ENCODE data around the gene SLC6A3. TPM values are rescaled to one million over a fixed set of nuclear protein-coding genes. Genes with fewer than 3 reads are reported as not detected.

SLC6A3 gene
- total RNA-seq, 4 donors from 2014 or later: 0.20 to 0.90 TPM; not detected in 2

DNA sequence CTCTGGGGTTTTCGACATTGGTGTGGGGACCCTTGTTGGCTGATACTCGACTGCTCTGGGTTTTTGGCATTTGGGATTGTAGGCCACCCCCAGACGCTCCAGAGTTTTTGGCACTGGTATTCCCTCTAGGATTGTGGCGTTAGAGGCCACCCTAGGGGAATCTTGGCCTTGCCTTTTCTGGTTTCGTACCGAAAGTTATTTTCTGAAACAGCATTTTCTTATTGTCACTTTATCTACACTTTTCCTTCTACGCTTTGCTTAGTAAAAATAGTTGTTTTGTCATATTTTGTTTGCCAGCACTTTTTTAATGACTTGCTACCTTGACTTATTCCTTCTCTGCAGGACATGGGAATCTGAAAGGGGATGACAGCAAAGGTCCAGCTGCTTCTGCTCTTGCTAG is 75.2 kb downstream of the SLC6A3 start:
- DNase-seq (ENCODE audit: low spot score in 2 of 2): no peak
- WGBS, 2 donors: 74 to 76% methylated on average over 7 of the region's 7 CpGs
- TF ChIP-seq EP300 (IDR thresholded peaks at IDR 0.05) (no peak), POLR2A (IDR thresholded peaks at IDR 0.05) (no peak)
- TF ChIP-seq, protein P1, sequence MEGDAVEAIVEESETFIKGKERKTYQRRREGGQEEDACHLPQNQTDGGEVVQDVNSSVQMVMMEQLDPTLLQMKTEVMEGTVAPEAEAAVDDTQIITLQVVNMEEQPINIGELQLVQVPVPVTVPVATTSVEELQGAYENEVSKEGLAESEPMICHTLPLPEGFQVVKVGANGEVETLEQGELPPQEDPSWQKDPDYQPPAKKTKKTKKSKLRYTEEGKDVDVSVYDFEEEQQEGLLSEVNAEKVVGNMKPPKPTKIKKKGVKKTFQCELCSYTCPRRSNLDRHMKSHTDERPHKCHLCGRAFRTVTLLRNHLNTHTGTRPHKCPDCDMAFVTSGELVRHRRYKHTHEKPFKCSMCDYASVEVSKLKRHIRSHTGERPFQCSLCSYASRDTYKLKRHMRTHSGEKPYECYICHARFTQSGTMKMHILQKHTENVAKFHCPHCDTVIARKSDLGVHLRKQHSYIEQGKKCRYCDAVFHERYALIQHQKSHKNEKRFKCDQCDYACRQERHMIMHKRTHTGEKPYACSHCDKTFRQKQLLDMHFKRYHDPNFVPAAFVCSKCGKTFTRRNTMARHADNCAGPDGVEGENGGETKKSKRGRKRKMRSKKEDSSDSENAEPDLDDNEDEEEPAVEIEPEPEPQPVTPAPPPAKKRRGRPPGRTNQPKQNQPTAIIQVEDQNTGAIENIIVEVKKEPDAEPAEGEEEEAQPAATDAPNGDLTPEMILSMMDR (IDR thresholded peaks at IDR 0.05): no peak

DNA sequence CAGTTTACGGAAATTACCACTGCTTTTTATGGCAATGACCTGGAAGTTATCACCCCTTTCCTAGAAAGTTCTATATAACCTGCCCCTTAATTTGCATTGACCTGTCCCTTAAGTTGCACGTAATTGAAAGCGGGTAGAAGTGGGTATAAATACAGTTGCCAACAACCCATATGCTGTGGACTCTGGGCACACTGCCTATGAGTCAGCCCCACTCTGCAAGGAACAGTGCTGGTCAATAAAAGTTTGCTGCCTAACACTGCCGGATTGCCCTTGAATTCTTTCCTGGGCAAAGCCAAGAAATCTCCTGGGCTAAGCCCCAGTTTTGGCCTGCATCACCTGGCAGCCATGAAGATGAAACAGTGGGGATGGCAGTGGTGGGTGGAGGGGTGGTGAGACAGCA is 76.5 kb downstream of the SLC6A3 start:
- WGBS, 2 donors: 83% methylated on average over 4 of the region's 4 CpGs
- DNase-seq (ENCODE audit: low spot score in 2 of 2): no peak

More for the DNA sequence above, 75.2 kb downstream of the SLC6A3 start:
- Histone ChIP-seq H3K9me3 (no peaks in the 10 kb centered on the region), H3K27me3 (peaks cover 0 to 15% of the 10 kb centered on the region in 2 donors), H3K27ac (no peak overlapping the region), H3K4me1 (no peaks in the 10 kb centered on the region), H3K36me3 (no peaks in the 10 kb centered on the region), H3K4me3 (no peak overlapping the region)

DNA sequence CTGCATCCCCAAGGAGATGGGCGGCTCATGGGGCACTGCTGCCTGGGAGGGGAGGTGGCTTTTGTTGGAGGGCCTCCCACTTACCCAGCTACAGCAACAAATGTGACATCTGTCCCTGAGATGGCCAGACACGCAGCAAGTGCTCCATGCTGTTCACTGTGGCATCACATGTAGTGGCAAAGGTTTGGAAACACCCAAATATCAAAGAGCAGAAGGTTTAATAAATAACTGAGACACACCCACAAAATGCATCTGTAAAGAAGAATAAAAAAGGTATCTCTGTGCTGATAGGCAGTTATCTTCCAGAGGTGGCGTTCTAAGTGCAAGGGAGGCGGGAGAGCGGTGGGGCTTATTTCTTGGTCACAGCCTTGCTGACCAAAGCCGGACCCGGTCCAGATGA is 77.0 kb downstream of the SLC6A3 start:
- TF ChIP-seq POLR2A (IDR thresholded peaks at IDR 0.05) (no peak), EP300 (IDR thresholded peaks at IDR 0.05) (no peak)

More for the DNA sequence above, 76.5 kb downstream of the SLC6A3 start:
- H3K36me3 ChIP-seq: no peaks in the 10 kb centered on the region
- H3K4me3 ChIP-seq: no peak overlapping the region
- no peaks in the 10 kb centered on the region for H3K9me3 ChIP-seq
- H3K27ac ChIP-seq: no peak overlapping the region
- H3K4me1 ChIP-seq: no peaks in the 10 kb centered on the region
- TF ChIP-seq POLR2A (IDR thresholded peaks at IDR 0.05): no peak
- no peak for TF ChIP-seq EP300 (IDR thresholded peaks at IDR 0.05)
- TF ChIP-seq, protein P1 (IDR thresholded peaks at IDR 0.05): no peak
- H3K27me3 ChIP-seq: peaks cover 0 to 23% of the 10 kb centered on the region in 2 donors

DNA sequence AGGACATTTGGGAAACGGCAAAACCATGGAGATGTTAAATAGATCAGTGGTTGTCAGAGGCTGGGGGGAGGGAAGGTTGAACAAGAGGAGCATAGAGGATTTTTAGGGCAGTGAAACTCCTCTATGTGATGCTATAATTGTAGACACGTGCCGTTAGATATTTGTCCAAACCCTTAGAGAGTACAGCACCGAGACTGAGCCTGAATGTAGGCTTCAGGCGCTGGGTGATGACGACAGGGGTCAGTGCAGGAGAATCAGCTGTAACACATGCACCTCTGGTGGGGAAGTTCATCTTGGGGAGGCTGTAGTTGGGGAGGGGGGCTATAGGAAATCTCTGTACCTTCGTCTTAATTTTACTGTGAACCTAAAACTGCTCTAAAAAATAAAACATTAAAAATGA is 78.1 kb downstream of the SLC6A3 start:
- 61 to 68% methylated on average over 7 of the region's 7 CpGs for WGBS, 2 donors
- no peaks in the 10 kb centered on the region for H3K9me3 ChIP-seq
- H3K27ac ChIP-seq: no peak overlapping the region
- no peaks in the 10 kb centered on the region for H3K4me1 ChIP-seq
- TF ChIP-seq EP300 (IDR thresholded peaks at IDR 0.05) (no peak), POLR2A (IDR thresholded peaks at IDR 0.05) (no peak)
- TF ChIP-seq, protein P1 (IDR thresholded peaks at IDR 0.05): no peak
- no peak for DNase-seq (ENCODE audit: low spot score in 2 of 2)
- peaks cover 0 to 19% of the 10 kb centered on the region in 2 donors for H3K27me3 ChIP-seq
- no peaks in the 10 kb centered on the region for H3K36me3 ChIP-seq
- no peak overlapping the region for H3K4me3 ChIP-seq

More for the DNA sequence above, 77.0 kb downstream of the SLC6A3 start:
- Histone ChIP-seq H3K9me3 (no peaks in the 10 kb centered on the region), H3K27ac (no peak overlapping the region), H3K27me3 (peaks cover 0 to 23% of the 10 kb centered on the region in 2 donors), H3K4me1 (no peaks in the 10 kb centered on the region), H3K36me3 (no peaks in the 10 kb centered on the region), H3K4me3 (no peak overlapping the region)
- DNase-seq (ENCODE audit: low spot score in 2 of 2): no peak
- 81 to 82% methylated on average over 7 of the region's 7 CpGs for WGBS, 2 donors

DNA sequence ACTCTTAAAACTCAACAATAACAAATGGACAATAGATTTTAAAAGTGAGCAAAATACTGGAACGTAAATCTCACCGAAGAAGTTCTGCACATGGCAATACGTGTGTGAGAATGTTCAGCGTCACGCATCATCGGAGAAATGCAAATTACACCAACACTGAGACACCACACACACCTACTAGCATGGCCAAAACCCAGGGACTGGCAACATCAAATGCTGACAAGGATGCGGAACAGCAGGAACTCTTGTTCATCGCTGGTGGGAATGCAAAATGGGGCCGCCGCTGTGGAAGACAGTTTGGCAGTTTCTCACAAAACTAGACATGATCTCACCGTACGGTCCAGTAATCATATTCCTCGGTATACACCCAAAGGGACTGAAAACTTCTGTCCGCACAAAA is 78.7 kb downstream of the SLC6A3 start:
- Histone ChIP-seq H3K27ac (no peak overlapping the region), H3K4me1 (no peaks in the 10 kb centered on the region), H3K4me3 (no peak overlapping the region), H3K36me3 (no peaks in the 10 kb centered on the region), H3K27me3 (peaks cover 0 to 19% of the 10 kb centered on the region in 2 donors), H3K9me3 (no peaks in the 10 kb centered on the region)
- TF ChIP-seq, protein P1 (IDR thresholded peaks at IDR 0.05): no peak
- TF ChIP-seq POLR2A (IDR thresholded peaks at IDR 0.05) (no peak), EP300 (IDR thresholded peaks at IDR 0.05) (no peak)
- no peak for DNase-seq (ENCODE audit: low spot score in 2 of 2)
- 92% methylated on average over 14 of the region's 14 CpGs for WGBS, 2 donors

DNA sequence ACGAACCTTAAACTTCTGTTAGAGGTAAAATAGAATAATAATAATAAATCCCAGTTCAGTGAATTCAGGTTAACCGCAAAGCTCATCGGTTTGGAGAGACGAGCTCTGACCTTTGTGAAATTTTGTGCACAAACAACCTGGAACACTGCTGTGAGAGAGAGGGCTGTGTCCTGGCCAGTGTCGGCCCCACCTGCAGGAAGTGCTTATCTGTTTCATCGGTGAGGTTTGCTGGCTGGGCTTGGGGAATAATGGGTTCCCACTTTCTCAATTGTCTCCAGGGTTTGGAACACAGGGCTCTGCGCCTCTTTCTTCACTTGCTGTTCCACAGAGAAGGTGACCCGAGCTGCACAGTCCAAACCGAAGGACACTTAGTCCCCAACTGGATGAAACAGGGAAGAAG is 81.0 kb downstream of the SLC6A3 start:
- Histone ChIP-seq H3K9me3 (no peaks in the 10 kb centered on the region), H3K4me1 (no peaks in the 10 kb centered on the region), H3K27me3 (peaks cover 0 to 33% of the 10 kb centered on the region in 2 donors), H3K27ac (no peak overlapping the region), H3K4me3 (no peak overlapping the region), H3K36me3 (no peaks in the 10 kb centered on the region)
- TF ChIP-seq, protein P1 (IDR thresholded peaks at IDR 0.05): no peak
- TF ChIP-seq EP300 (IDR thresholded peaks at IDR 0.05): no peak
- no peak for TF ChIP-seq POLR2A (IDR thresholded peaks at IDR 0.05)
- DNase-seq (ENCODE audit: low spot score in 2 of 2): no peak
- WGBS, 2 donors: 79 to 82% methylated on average over 9 of the region's 9 CpGs

Measured in tibial nerve (tissue), 4 donors.